Inflammatory macrophage treated with lipopolysaccharide for 4 hours (primary cell): ENCODE measurements around the gene GPR55.
"Not testable (repeated sequence)": the region's sequence is repeated elsewhere in the genome, so short reads cannot be mapped to it uniquely, and the experiment has no call there.

Experiments
- DNase-seq: peaks from one replicate; pipeline ENCODE4 v3.0.0-alpha.2; 2020

The GPR55 gene

DNA sequence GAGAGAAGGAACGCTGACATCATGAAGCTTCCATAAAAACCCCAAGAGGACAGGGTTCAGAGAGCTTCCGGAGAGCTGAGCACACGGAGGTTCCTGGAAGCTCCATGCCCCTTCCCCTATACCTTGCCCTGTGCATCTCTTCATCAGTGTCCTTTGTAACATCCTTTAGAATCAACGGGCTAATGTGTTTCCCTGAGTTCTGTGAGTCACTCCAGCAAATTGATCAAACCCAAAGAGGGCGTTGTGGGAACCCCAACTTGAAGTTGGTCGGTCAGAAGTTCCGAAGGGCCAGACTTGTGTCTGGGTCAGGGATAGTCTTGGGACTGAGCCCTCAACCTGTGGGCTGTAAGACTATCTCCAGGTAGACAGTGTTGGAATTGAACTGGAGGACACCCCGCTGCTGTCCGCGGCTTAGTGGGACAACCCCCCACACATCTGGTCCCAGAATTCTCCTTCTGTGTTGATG lies 25.9 kb upstream of the GPR55 start:
- DNase-seq: no peak

DNA sequence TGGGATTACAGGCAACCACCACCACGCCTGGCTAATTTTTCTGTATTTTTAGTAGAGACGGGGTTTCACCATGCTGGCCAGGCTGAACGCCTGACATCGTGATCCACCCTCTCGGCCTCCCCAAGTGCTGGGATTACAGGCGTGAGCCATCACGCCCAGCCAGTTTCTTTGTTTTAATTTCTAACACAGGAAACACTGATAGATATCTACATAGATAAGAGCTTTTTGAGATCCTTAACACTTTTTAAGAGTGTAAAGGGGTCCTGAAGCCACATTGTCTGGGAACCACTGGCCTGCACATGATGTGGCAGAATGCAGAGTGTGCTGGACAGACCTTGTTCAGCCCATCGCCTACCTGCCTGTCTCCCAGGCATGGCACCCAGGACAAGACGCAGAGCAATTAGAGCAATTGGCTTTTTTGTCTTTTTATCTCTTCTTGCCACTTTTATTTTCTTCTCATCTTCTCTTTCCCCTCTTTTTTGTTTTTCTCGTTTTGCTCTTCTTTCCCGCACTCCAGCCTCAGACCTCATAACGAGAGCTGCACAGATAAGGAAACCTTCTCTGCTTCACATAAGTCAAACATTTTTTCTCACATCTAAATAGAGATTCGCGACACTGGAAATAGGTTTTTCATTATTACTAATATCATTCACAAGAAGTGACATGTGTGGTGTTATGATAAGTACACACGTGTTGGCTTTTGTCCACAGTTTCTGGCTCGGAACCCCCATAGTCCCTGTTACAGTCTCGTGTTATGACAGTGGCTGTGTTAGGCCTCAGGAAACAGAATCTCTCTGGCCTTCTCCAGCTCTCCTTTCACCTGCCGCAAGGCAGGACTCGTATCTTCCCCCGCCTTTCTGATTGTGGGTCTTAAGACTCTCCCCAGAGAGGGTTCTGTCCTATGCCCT lies 25.2 kb upstream of the GPR55 start:
- DNase-seq: no peak

DNA sequence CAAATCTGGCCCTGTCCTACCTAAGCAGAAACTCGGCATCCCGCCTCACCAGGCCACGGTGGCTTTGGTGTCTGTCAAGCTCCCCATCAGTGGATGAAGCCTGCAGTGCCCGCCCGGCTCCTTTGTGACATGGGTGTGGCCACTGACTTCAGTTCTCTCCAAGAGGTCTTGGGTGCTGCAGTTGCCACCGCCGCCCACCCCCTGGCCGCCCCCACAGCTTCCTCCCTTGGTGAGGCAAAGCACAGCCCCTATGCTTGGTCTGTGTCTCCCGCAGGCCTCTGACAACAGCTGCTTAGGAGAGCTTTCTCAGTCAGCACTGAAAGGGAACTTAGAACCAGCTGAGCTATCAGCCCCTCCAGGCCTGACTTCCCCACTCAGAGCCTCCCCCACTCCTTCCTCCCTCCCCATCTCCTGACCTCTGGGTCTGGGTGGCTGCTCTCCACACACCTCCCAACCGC lies 22.9 kb upstream of the GPR55 start:
- peak; percentile 82 for DNase-seq

DNA sequence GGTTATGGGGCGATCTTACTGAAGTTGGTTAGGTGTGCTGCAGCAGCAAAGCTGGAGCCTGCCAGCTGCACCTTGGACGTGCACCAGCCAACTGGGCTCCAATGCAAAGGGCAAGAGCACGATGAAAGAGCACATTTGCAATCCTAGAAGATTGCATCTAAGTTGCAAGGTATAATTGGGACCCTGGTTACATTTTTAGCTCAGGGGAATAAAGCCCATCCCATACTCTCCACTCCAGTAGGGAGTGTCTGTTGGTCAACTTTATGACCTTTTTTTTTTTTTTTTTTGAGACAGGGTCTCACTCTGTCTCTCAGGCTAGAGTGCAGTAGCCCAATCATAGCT lies 22.2 kb upstream of the GPR55 start:
- DNase-seq: no peak

DNA sequence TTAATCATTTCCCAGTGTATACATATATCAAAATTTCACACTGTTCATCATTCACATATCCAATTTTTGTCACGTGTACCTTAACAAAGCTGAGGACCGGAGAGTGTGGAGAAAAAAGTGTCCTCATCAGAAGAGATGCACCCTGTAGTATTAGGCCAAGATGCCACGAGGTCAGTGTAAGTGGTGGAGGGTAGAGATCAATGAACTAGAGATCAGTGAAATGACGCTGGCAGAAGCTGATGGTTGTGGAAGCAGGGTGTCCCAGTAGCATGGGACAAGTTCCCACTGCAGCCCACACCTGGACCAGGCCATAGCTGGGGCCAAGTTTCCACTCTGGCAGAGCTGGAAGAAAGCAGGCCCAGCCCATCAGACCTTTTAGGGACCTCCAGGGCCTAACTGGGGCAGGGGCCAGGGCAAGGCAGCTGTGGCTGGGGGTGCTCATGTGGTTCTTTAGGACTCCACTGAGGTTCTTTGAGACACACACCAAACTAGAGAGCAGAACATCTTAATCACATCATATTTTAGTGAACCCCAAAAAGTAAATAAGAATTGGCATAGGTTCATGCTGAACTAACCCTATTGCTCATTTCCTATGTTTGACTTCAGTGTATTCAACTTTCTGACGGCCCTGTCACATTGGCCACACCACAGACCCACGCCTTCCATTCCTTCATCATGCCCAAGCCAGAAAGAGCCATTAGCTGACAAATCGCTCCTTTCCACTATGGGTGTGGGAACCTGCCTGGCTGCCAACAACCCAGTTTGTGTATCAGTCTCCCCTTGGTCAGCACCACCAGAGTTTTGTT lies 21.6 kb upstream of the GPR55 start:
- no peak for DNase-seq

DNA sequence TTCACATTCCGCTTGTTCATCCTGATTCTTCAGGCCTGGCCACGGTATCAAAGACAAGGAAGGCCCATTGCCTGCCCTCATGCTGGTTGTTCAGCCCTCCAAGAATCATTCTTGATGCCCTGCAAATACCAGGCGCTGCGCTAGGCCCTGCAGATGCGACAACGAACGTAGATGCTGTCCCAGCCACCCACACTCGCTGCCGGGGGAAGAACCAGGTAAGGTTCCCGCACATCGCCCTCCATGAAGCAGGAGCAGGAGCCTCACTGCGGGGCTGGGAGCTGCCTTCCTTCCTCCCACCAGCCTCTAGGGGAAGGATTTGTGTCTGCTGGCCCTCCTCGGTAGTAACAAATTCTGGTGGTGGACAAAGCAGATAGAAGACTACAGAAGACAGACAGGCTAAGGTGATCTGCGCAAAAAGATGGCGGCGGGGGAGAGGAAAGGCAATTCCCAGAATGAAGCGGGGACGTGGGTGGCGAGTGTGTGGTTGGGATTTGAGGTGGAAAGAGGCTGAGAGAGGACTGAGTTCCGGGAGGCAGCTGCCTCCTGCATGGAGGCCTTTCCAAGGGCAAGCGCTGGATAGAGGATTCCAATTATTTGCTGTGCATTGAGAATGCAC lies 19.8 kb upstream of the GPR55 start:
- DNase-seq: no peak

DNA sequence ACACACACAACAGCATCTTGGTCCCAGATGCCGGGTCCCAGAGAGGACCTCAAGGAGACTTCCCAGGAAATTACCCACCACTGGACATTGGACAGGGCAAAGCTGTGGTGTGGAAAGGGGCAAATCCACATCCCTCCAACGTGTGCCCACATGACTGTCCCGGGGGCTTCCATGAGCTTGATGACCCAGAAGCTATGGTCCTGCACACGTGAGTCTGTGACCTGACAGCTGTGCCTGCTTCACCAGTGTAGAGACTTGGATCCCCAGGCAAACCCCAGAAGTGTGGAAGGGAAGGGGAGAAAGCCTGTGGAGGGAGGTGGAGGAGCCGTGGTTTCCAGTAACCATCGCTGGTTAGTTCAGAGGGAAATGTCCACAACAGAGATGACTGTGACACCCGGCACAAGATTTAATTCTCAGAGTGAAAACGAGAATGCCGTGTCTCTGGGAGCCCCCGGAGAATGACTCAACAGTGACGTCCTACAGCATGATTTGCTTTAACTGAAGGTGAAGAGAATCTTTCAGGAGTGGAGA lies 19.1 kb upstream of the GPR55 start:
- DNase-seq: peak; percentile 62

DNA sequence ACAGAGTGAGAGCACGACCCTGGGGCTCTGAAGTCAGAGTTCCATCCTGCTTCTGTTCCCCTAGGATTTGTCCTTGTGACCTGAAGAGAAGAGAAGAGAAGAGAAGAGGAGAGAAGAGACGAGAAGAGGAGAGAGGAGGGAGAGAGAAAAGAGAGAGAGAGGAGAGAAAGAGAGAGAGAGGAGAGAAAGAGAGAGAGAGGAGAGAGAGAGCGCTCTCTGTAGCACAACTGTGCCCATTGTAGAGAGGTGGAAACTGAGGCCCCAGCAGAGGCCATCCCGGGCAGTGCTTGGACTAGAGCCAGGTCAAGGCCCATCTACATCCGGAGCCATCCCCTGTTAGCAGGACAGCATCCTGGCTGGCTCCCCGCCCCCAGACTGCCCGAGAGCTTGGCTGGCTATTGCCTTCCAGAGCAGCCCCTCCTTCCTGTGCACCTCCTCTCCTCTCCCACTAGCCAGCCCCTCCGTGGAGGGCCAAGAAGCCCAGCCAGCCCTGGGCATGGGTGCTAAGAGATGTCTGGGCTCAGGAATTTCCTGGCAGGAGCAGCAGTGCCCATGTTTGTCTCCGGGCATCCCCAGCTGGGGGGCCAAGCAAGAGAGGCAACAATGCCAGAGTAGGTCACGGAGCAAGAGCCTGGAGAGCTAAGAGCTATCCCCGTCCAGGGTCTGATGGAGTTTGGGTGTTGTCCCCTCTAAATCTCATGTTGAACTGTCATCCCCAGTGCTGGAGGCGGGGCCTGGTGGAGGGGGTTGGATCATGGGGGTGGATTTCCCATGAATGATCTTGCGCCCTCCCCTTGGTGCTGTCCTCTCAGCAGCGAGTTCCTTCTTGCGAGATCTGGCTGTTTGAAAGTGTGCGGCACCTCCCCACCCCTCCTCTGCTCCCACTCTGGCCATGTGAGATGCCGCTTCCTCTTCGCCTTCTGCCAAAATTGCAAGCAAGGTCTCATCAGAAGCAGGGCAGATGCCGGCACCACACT lies 18.2 kb upstream of the GPR55 start:
- DNase-seq: peak; percentile 88

DNA sequence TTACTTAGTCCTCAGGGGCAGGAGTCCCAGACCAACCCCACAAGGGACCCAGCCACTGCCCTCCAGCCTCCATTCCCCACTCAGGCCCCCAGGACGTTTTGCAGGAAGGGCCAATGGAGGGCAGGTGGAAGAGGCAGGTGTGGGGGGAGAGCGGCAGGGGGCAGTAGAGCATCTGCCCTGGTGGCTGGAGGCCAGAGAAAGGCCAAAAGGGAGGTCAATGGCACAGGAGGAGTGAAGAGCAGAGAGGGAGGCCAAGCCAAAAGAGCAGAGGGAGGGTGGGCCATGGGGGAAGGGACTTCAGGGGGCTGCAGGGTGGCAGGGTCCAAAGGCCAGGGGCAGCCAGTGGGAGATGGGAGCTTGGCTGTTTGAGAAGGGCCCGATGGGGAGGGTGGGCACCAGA lies 17.3 kb upstream of the GPR55 start:
- DNase-seq: no peak

DNA sequence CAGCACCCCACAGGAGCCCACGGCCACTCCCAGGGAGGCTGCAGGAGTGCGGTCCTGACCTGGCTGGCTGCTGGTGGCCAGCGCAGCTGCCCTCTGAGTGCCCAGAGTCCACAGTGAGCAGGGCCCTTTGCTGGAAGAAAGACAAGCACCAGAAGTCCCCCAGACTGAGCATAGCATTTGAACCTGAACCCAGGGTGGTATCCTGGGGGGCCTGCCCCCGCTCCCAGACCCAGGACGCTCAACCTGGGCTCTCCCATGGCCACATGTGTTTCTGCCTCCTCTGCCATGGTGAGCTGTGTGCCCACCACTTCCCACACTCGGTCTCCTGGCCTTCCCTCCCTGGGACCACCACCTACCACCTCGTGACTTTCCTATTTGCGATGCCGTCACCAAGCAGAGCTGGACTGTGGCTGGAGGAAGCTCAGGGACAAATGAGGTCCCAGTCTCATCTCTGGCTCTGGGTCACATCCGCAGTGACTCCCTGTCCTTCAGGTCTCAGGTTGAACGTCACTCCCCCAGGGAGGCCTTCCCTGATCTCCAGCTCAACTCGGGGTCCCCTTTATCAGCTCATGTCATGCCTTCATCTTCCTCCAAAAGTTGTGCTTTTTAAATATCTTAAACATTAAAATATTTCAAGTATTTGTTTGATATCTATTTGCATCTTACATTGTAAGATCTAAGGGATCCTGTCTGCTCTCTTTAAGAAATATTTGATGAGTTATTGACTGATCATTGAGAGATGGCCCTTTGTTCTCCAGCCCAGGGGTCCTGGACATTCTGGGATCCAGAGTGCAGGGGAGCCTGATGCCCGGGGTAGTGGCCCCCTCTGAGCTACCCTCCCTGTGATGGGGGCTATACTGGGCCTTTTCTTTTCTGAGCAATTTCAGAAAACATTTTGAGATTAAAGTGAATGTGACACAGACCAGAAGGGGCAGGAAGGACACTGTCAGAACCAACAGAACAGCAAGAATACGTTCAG lies 16.4 kb upstream of the GPR55 start:
- no peak for DNase-seq

DNA sequence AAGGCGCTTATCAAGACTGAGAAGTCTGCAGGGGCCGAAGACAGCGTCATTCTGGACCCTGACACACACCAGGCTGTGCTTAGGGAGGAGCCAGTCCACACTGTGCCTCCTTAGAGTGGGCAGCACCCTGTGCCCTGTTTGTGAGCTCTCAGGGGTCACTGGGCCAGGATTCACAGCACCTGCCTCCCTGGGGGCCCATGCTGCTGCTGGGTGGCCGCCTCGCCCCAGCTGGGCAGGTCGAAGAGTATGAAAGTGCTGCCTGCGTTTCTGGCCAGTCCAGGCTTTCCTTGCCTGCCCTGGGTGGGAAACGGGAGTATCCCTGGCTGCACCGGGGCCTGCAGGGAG lies 15.4 kb upstream of the GPR55 start:
- no peak for DNase-seq

DNA sequence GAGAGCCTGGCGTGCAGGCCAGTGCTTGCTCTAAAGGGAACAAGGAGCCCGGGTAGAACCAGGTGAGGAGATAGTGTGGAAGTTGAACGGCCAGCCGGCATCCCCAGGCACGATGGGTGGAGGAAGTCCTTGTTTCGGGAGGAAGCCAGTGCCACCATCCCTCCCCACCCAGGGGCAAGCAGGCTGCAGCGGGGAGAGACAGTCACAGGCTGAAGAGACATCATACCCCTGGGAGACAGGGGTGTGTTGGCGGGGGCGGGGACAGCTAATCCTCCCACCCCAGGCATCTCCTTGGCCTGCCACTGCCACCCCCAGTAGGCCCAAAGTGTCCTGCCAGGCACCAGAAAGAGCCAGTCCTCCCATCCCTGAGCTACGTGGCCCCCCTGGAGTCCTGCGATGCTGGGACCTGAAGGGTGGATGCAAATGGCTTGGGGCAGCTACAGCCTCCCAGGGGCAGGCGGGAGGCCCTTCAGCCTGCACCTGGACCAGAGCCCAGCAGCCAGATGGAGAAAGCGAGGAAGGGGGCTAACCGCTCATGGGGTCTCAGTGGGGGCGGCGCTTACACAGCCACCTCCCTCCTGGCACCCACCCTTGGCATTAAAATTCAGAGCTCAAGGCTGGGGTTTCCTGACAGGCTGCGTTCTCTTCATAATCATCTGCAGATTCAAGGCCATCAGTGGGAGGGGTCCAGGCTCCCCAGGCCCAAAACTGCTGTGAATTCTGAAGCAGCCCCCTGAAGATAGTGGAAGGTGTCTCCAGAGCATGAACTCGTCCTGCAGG lies 14.8 kb upstream of the GPR55 start:
- DNase-seq: no peak

DNA sequence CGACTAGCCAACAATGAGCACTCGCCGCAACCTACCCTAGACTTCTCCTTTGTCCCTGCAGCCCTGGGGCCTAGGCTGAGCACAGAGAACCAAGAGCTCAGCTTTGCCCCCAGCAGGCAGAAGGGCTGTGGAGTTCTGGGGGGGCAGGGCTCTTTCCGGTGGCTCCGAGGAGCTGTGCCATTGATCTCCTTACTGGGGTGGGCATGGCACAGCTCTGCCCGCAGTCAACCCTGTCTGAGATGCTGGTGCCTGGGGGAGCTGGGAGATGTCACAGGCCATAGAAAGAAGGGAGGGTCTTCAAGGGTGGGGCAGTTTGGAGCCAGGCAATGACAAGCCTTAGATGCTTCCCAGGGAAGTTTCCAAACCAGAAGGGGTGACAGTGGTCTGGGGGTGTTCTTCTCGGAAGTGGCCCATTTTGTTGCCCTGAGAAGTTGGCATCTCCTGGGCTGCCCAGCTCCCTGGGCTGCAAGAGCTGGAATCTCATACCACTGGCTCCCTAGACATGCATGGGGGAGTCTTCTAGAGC lies 14.1 kb upstream of the GPR55 start:
- no peak for DNase-seq

DNA sequence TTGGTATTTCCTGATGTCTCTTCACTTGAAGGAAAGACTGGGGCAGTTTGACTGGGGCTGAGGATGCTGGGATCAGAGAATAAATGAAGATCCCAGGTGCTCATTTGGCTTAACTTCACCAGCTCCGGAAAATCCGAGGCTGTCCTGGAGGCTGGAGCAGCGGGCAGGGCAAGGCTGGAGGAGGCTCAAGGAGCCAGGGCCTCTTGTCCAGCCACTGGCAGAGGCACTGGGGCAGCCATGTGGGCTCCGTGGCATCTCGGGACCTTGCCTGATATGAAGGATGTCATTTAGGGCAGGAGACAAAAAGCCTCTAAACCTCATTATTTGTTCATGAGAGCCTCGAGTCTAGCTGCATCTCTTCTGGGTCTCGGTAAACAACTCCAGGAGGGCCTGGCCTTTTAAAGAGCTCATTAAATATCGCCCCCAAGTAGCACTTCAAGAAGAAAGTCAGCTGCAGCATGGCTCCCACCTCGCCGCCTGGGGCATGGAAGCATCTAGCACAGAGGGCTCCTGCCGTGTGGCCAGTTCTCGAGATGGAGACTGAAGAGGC lies 13.5 kb upstream of the GPR55 start:
- DNase-seq: no peak

DNA sequence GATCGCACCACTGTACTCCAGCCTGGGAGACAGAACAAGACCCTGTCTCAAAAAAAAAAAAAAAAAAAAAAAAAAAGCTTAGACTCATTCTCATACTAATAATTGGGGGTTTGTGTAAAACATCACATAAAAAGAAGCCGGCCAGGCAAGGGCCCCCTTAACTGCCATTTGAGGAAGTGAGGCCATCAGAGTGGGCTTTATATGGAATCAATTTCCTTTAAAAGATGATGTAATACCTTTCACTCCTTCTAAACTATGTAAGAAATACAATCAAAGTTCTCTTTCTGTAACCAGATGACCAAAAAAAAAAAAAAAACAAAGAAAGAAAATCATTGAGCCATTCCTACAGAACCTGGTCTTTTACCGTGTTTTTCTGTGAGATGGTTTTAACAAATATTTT lies 13.1 kb upstream of the GPR55 start:
- DNase-seq: no peak

DNA sequence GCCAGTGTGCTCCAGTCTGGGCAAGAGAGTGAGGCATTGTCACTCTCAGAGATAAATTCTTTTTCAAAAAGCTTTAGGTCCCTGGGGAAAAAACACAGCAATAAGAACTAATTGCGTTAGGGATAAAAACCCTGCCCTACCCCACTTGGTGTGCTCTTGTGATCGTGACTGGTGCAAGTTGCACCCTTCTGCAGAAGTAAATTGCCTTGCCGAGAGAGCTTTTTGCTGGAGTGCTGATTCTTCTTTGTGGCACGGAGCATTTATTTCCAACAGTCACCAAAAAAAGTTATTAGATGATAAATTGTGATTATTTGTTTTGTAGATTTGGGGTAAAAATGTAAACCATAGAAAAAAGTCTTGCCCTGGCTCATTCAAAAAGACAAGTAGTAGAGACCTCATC lies 12.3 kb upstream of the GPR55 start:
- DNase-seq: no peak

DNA sequence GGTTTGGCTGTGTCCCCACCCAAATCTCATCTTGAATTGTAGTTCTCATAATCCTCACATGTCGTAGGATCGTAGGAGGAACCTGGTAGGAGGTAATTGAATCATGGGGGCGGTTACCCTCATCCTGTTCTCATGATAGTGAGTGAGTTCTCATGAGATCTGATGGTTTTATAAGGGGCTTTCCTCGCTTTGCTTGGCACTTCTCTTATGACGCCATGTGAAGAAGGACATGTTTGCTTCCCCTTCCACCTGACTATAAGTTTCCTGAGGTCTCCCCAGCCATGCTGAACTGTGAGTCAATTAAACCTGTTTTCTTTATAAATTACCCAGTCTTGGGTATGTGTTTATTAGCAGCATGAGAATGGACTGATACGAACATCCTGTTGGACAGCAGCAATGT lies 11.2 kb upstream of the GPR55 start:
- DNase-seq: not testable (repeated sequence)

DNA sequence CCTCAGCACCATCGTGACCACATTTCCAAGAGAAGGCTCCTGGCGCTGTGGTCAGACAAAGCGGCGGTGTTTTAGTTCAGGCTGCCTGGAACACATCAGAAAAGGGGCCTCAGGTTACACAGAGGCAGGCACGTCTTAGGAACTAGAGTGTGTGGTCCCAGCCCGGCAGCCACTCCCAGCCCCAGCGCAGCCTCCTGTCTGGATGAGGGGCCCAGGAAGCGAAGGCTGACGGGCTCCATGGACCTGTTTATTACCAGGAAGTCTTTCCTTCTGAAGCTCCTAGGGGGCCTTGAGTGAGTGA lies 10.0 kb upstream of the GPR55 start:
- DNase-seq: no peak

DNA sequence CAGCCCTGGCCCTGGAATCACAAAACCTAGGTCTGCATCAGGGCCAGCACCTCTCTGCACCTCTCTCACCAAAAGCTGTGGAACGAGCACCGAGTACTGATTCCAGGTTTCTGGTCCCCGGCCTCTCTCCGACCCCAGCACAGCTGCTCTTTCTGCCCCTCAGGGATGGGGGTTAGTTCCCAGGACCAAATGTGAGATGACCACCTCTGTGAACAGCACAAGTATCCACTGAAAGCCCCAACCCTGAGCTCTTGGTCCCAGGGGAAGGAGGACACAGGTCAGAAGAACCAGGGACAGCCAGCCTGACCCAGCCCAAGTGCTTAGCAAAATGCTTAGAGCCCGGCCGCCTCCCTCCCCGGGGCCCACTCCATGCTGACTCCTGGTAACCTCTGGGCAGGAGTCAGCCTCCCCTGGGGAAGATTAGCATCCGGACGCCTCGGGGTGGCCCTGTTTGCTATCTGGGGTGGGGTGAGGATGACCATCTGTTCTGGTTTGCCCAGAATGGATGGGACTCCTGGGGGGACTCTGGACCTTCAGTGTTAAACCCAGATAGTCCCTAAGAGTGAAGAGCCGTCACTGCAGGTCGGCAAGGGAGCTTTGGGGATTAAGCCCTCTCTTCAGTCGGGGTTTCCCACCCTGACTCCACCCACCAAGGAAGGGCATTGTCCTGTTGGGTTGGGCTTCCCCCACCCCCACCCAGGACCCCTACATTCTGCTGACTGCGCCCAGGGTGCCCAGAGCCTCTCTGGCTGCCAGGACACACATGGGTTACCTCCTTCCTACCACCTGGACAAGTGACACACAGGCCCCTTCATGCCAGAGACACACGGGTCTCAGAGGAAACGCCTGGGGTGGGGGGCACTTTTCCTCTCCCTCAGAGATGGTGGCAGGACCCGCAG lies 9.4 kb upstream of the GPR55 start:
- DNase-seq: no peak
